ENCODE measurements around the gene EME2. TPM values are rescaled to one million over a fixed set of nuclear protein-coding genes. Genes with fewer than 3 reads are reported as not detected.

The EME2 gene
- polyA plus RNA-seq, 3 donors: 8.8 to 13.4 (median 13.4) TPM

- no peak for DNase-seq
Observed at GRCh38 chr16:1743376-1744337, 29.0 kb upstream of the EME2 start.

GRCh38 chr16:1744338-1744840 lies 28.2 kb upstream of the EME2 start:
- no peak for DNase-seq

GRCh38 chr16:1745181-1745899 lies 27.3 kb upstream of the EME2 start:
- DNase-seq: no peak

- DNase-seq: no peak
Observed at GRCh38 chr16:1745900-1746692, 26.5 kb upstream of the EME2 start.

- DNase-seq: no peak
Observed at GRCh38 chr16:1746693-1747195, 25.9 kb upstream of the EME2 start.

- no peak for DNase-seq
Observed at GRCh38 chr16:1747934-1748333, 24.7 kb upstream of the EME2 start.

- DNase-seq: no peak
Observed at GRCh38 chr16:1749152-1750117, 23.2 kb upstream of the EME2 start.

GRCh38 chr16:1751946-1752345 lies 20.7 kb upstream of the EME2 start:
- no peak for DNase-seq

GRCh38 chr16:1752853-1753252 lies 19.8 kb upstream of the EME2 start:
- no peak for DNase-seq

- no peak for DNase-seq
Observed at GRCh38 chr16:1754204-1754603, 18.4 kb upstream of the EME2 start.

GRCh38 chr16:1757714-1758461 lies 14.7 kb upstream of the EME2 start:
- DNase-seq: no peak

GRCh38 chr16:1758923-1759322 lies 13.7 kb upstream of the EME2 start:
- no peak for DNase-seq

- DNase-seq: no peak
Observed at GRCh38 chr16:1759511-1759910, 13.1 kb upstream of the EME2 start.

GRCh38 chr16:1760911-1761310 lies 11.7 kb upstream of the EME2 start:
- DNase-seq: no peak

- DNase-seq: no peak
Observed at GRCh38 chr16:1761751-1762150, 10.9 kb upstream of the EME2 start.

- no peak for DNase-seq
Observed at GRCh38 chr16:1762196-1762878, 10.3 kb upstream of the EME2 start.

- DNase-seq: no peak
Observed at GRCh38 chr16:1762879-1763520, 9.6 kb upstream of the EME2 start.

Measured in renal pelvis (tissue), 4 donors.